ENCODE results near the gene RNASE1. TPM values are rescaled to one million over a fixed set of nuclear protein-coding genes. Genes with fewer than 3 reads are reported as not detected.

The RNASE1 gene
- total RNA-seq, result not detected in 2 replicates
- long read RNA-seq, result 0 reads

DNA sequence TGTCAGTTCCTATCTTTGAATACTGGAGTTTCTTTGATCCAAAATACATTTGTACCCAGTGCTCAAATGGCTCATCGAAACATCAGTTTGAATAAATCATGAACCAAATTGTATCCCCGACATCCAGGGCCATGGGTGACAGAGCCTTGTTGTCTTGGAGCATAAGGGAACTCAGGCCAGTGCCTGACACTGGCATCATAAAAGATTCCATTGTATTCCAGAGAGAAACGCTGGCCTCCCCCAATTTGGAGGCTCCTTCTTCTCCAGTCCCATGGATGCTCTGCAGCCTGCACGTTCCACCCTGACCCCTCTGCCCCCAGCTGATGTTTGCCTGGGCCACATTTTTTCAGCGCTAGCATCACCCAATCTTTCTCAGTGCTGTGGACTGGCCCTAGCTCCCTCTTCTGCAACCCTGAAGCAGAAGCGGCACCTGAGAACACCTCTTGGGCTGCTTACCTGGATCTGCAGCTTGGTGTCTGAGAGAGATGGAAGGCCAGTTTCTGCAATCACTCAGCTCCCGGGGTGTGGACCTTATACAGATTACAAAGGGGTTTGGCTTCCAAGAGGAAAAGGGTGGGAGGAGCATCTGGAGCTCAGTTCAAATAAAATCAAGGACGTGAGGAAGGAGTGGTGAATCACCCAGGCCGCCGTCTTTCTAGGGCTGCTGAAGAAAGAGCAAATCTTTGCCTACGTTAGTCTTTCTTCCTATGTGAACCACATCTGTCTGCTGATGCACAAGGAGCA lies at the start of gene RNASE1:
Gene RNASE1, minus strand, starts transcription at position 504 of the 744 bp plus-strand sequence. CDS start 776 bp downstream, outside the sequence.
- Mint-ChIP-seq H3K36me3 (ENCODE audit: unreplicated experiment) (no peaks in the 10 kb centered on the region), H3K27ac (ENCODE audit: unreplicated experiment) (no peak within 1 kb of the TSS), H3K27me3 (ENCODE audit: unreplicated experiment) (peaks cover 5% of the 10 kb centered on the region), H3K4me1 (ENCODE audit: unreplicated experiment) (no peaks in the 10 kb centered on the region), H3K9me3 (ENCODE audit: unreplicated experiment) (no peaks in the 10 kb centered on the region), H3K4me3 (ENCODE audit: unreplicated experiment) (no peak within 1 kb of the TSS)
- DNase-seq (ENCODE audit: extremely low spot score, unreplicated experiment), result no peak
- no peak for TF ChIP-seq CTCF (IDR thresholded peaks at IDR 0.05)

- no peak overlapping the region for H3K4me3 Mint-ChIP-seq (ENCODE audit: unreplicated experiment)
- H3K4me1 Mint-ChIP-seq (ENCODE audit: unreplicated experiment), result no peaks in the 10 kb centered on the region
- peaks cover 23% of the 10 kb centered on the region for H3K27me3 Mint-ChIP-seq (ENCODE audit: unreplicated experiment)
- TF ChIP-seq CTCF (IDR thresholded peaks at IDR 0.05), result no peak
- H3K36me3 Mint-ChIP-seq (ENCODE audit: unreplicated experiment), result no peaks in the 10 kb centered on the region
- H3K9me3 Mint-ChIP-seq (ENCODE audit: unreplicated experiment), result no peaks in the 10 kb centered on the region
- no peak for DNase-seq (ENCODE audit: extremely low spot score, unreplicated experiment)
- H3K27ac Mint-ChIP-seq (ENCODE audit: unreplicated experiment), result no peak overlapping the region
These were observed 46.4 kb upstream of the RNASE1 start for GRCh38 chr14:20848955-20849570.

DNA sequence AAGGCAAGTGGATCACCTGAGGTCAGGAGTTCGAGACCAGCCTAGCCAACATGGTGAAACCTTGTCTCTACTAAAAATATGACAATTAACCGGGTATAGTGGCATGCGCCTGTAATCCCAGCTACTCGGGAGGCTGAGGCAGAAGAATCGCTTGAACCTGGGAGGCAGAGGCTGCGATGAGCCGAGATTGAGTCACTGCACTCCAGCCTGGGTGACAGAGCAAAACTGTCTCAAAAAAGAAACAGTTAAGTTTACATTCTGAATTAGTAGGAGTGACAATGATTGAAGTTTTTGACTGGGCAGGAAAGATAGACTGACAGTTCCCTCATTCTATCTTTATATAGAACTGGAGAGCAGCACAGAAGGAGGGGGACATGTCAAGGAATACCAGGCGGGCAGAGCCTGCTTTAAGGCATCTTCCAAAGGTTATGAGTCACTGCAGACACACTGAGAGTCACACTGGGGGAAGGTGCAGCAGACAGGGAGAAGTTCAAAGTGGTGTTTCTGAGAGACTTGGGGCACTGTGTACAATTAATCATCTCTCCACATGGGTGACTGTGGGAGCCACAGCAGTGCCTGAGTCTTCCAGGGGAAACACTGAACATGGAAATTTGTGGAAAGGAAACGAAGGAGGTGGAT lies 45.8 kb upstream of the RNASE1 start:
- Mint-ChIP-seq H3K9me3 (ENCODE audit: unreplicated experiment) (no peaks in the 10 kb centered on the region), H3K27me3 (ENCODE audit: unreplicated experiment) (peaks cover 23% of the 10 kb centered on the region), H3K27ac (ENCODE audit: unreplicated experiment) (no peak overlapping the region), H3K4me1 (ENCODE audit: unreplicated experiment) (no peaks in the 10 kb centered on the region), H3K36me3 (ENCODE audit: unreplicated experiment) (no peaks in the 10 kb centered on the region), H3K4me3 (ENCODE audit: unreplicated experiment) (no peak overlapping the region)
- DNase-seq (ENCODE audit: extremely low spot score, unreplicated experiment), result no peak
- no peak for TF ChIP-seq CTCF (IDR thresholded peaks at IDR 0.05)

GRCh38 chr14:20846560-20846959 lies 43.9 kb upstream of the RNASE1 start:
- no peak overlapping the region for H3K4me3 Mint-ChIP-seq (ENCODE audit: unreplicated experiment)
- no peak for TF ChIP-seq CTCF (IDR thresholded peaks at IDR 0.05)
- H3K27me3 Mint-ChIP-seq (ENCODE audit: unreplicated experiment), result peaks cover 13% of the 10 kb centered on the region
- no peak for DNase-seq (ENCODE audit: extremely low spot score, unreplicated experiment)
- H3K4me1 Mint-ChIP-seq (ENCODE audit: unreplicated experiment), result no peaks in the 10 kb centered on the region
- H3K9me3 Mint-ChIP-seq (ENCODE audit: unreplicated experiment), result no peaks in the 10 kb centered on the region
- H3K36me3 Mint-ChIP-seq (ENCODE audit: unreplicated experiment), result no peaks in the 10 kb centered on the region
- H3K27ac Mint-ChIP-seq (ENCODE audit: unreplicated experiment), result no peak overlapping the region

GRCh38 chr14:20841096-20841495 lies 38.5 kb upstream of the RNASE1 start:
- H3K4me3 Mint-ChIP-seq (ENCODE audit: unreplicated experiment), result no peak overlapping the region
- TF ChIP-seq CTCF (IDR thresholded peaks at IDR 0.05), result no peak
- DNase-seq (ENCODE audit: extremely low spot score, unreplicated experiment), result no peak

More at GRCh38 chr14:20841096-20841495, 38.5 kb upstream of the RNASE1 start:
- H3K4me1 Mint-ChIP-seq (ENCODE audit: unreplicated experiment), result no peaks in the 10 kb centered on the region
- H3K9me3 Mint-ChIP-seq (ENCODE audit: unreplicated experiment), result no peaks in the 10 kb centered on the region
- H3K27me3 Mint-ChIP-seq (ENCODE audit: unreplicated experiment), result peaks cover 6% of the 10 kb centered on the region
- no peaks in the 10 kb centered on the region for H3K36me3 Mint-ChIP-seq (ENCODE audit: unreplicated experiment)
- no peak overlapping the region for H3K27ac Mint-ChIP-seq (ENCODE audit: unreplicated experiment)

Measured in osteocyte (in vitro differentiated cells).